ENCODE results near the gene NOL3.

DNA sequence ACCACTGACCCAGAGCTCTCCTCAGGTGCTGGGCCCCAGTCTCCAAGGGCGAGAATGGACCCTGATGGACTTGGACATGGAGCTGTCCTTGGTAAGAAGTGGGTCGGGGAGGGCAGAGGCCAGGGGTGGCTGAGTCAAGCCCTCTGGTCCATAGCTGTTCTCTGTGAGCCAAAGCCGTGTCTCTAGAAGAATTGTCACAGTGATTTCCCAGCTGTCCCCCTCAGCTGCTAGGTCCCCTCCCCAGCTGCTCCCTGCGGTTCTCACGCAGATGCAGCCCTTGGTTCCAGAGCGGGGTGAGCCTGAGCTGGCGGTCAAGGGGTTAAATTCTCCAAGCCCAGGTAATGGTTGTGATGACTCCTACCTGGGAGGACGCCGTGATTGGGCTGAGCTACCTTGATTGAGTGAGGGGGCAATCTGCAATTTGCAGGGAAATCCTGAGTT, 1.3 kb upstream of the NOL3 start:
- TF ChIP-seq EZH2 (optimal IDR thresholded peaks at IDR 0.05; ENCODE audit: low read depth, low read length): no peak
- no peak for TF ChIP-seq CTCF (IDR thresholded peaks at IDR 0.05; ENCODE audit: low read length)
